HG03095 (cell line): Measurements from ENCODE around the gene PHF5A.

Experiments used
- ATAC-seq: cut with Tn5 transposase; IDR thresholded peaks from one replicate; pipeline ENCODE4 v1.9.1; 2021; ENCODE audit warnings: moderate library complexity; ENCODE audit not compliant: unreplicated experiment

Gene PHF5A

GRCh38 chr22:41418717-41419116 lies 49.8 kb downstream of the PHF5A start:
- ATAC-seq: no peak

- ATAC-seq: no peak
These were observed 50.7 kb downstream of the PHF5A start for GRCh38 chr22:41417622-41418390.

GRCh38 chr22:41415554-41415953 lies 52.9 kb downstream of the PHF5A start:
- ATAC-seq: no peak

- no peak for ATAC-seq
These were observed 57.3 kb downstream of the PHF5A start for GRCh38 chr22:41411021-41411851.

GRCh38 chr22:41410311-41410751 lies 58.2 kb downstream of the PHF5A start:
- ATAC-seq: no peak
